ENCODE measurements around the gene ATP2A3.

DNA sequence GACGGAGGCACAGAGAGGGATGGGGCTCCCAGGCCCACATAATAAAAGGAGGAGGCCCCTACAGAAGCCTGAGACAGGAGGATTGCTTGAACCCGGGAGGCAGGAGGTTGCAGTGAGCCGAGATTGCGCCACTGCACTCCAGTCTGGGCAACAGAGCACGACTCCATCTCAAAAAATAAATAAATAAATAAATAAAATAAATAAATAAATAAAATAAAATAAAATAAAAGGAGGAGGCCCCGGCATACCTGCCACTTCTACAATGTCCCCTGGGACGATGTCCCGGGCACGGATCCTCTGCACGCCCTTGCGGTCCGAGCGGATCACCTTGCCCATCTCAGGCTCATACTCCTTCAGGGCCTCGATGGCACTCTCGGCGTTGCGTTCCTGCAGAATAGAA, 13.2 kb downstream of the ATP2A3 start:
- TF ChIP-seq ZNF565 (CRISPR knock-in tag; conservative IDR thresholded peaks at IDR 0.05; ENCODE audit: low read depth) (no peak), TOX (CRISPR knock-in tag; IDR thresholded peaks at IDR 0.05; ENCODE audit: borderline replicate concordance) (no peak), PPARA (CRISPR knock-in tag; IDR thresholded peaks at IDR 0.05; ENCODE audit: borderline replicate concordance) (no peak), ZNF8 (CRISPR knock-in tag; IDR thresholded peaks at IDR 0.05) (no peak), ZC3H10 (CRISPR knock-in tag; IDR thresholded peaks at IDR 0.05) (no peak), ZFP30 (CRISPR knock-in tag; IDR thresholded peaks at IDR 0.05) (no peak), CSDC2 (CRISPR knock-in tag; IDR thresholded peaks at IDR 0.05) (no peak), ZFP3 (CRISPR knock-in tag; IDR thresholded peaks at IDR 0.05) (no peak), RARB (CRISPR knock-in tag; IDR thresholded peaks at IDR 0.05) (no peak), ISL1 (CRISPR knock-in tag; IDR thresholded peaks at IDR 0.05) (no peak)
- TF ChIP-seq, protein P1, sequence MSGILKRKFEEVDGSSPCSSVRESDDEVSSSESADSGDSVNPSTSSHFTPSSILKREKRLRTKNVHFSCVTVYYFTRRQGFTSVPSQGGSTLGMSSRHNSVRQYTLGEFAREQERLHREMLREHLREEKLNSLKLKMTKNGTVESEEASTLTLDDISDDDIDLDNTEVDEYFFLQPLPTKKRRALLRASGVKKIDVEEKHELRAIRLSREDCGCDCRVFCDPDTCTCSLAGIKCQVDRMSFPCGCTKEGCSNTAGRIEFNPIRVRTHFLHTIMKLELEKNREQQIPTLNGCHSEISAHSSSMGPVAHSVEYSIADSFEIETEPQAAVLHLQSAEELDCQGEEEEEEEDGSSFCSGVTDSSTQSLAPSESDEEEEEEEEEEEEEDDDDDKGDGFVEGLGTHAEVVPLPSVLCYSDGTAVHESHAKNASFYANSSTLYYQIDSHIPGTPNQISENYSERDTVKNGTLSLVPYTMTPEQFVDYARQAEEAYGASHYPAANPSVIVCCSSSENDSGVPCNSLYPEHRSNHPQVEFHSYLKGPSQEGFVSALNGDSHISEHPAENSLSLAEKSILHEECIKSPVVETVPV (CRISPR knock-in tag; IDR thresholded peaks at IDR 0.05) = no peak
- TF ChIP-seq, protein P2, sequence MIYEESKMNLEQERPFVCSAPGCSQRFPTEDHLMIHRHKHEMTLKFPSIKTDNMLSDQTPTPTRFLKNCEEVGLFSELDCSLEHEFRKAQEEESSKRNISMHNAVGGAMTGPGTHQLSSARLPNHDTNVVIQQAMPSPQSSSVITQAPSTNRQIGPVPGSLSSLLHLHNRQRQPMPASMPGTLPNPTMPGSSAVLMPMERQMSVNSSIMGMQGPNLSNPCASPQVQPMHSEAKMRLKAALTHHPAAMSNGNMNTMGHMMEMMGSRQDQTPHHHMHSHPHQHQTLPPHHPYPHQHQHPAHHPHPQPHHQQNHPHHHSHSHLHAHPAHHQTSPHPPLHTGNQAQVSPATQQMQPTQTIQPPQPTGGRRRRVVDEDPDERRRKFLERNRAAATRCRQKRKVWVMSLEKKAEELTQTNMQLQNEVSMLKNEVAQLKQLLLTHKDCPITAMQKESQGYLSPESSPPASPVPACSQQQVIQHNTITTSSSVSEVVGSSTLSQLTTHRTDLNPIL (CRISPR knock-in tag; IDR thresholded peaks at IDR 0.05; ENCODE audit: low read depth) = no peak
- TF ChIP-seq, protein P3, sequence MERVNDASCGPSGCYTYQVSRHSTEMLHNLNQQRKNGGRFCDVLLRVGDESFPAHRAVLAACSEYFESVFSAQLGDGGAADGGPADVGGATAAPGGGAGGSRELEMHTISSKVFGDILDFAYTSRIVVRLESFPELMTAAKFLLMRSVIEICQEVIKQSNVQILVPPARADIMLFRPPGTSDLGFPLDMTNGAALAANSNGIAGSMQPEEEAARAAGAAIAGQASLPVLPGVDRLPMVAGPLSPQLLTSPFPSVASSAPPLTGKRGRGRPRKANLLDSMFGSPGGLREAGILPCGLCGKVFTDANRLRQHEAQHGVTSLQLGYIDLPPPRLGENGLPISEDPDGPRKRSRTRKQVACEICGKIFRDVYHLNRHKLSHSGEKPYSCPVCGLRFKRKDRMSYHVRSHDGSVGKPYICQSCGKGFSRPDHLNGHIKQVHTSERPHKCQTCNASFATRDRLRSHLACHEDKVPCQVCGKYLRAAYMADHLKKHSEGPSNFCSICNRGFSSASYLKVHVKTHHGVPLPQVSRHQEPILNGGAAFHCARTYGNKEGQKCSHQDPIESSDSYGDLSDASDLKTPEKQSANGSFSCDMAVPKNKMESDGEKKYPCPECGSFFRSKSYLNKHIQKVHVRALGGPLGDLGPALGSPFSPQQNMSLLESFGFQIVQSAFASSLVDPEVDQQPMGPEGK (CRISPR knock-in tag; IDR thresholded peaks at IDR 0.05; ENCODE audit: borderline replicate concordance) = no peak

Data from SK-N-SH treated with all-trans-retinoic acid at 6 μM for 48 hours (cell line).